Activated CD8-positive, alpha-beta memory T cell treated with anti-CD3 and anti-CD28 coated beads, Interleukin-2, amount 10 ng/mL, durations not matched to agents 7 days and 5 days (primary cell): ENCODE data around the gene ATXN7L3B. TPM values are rescaled to one million over a fixed set of nuclear protein-coding genes. Genes with fewer than 3 reads are reported as not detected.

ENCODE experiments used
- ATAC-seq: fragments of 150-1000 bp; cut with Tn5 transposase; one replicate; pipeline ENCODE4 v1.10.0; 2021; ENCODE audit warnings: moderate library complexity
- CTCF ChIA-PET: fragments of 350-600 bp; sonication (Branson Sonifier 250); formaldehyde crosslinking; loops from one replicate; lab custom pipeline; 2021; ENCODE audit warnings: antibody characterized with exemption; lab: Charles Lee
- DNase-seq: peaks from one replicate; pipeline ENCODE4 v3.0.0-alpha.2; 2020
- H3K27ac Mint-ChIP-seq: one replicate; pipeline ENCODE4 v1.8.0; 2021; ENCODE audit warnings: mild to moderate bottlenecking, mixed read lengths
- H3K27me3 Mint-ChIP-seq: one replicate; pipeline ENCODE4 v1.8.0; 2021; ENCODE audit warnings: mixed read lengths
- H3K36me3 Mint-ChIP-seq: one replicate; pipeline ENCODE4 v1.8.0; 2021; ENCODE audit warnings: mild to moderate bottlenecking, mixed read lengths
- H3K4me1 Mint-ChIP-seq: one replicate; pipeline ENCODE4 v1.8.0; 2021; ENCODE audit warnings: mixed read lengths
- H3K4me3 Mint-ChIP-seq: one replicate; pipeline ENCODE4 v1.8.0; 2021; ENCODE audit warnings: mild to moderate bottlenecking, moderate library complexity, mixed read lengths
- H3K9me3 Mint-ChIP-seq: one replicate; pipeline ENCODE4 v1.8.0; 2022; ENCODE audit warnings: low read depth, mixed read lengths
- total RNA-seq, 2 experiments: library from RNA; stranded (reverse); gene quantifications; one replicate each; pipeline ENCODE4 v1.2.3, GENCODE V29; 2021

ATXN7L3B gene
- total RNA-seq, 2 experiments from 2014 or later: 22.7 to 23.4 TPM

DNA sequence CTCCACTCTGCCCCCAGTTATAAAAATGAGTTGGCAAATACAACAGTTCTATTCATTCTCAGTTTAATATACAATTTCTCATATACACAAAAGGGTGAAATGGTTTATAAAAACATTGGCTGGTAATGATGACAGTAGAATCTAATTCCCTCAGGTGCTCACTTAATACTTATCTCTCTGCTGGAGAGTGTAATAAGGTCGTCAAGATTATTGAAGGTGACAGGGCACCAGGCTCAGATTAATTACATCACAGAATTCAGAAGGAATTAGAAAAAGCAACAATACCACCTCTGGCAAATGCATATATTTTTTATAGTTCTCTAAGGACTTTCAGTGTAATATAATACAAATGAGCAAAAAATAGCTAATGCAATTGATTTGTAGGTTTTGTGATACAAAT, 42.3 kb downstream of the ATXN7L3B start:
- ATAC-seq (no peak), DNase-seq (no peak)
- H3K36me3 Mint-ChIP-seq: no peaks in the 10 kb centered on the region
- no peak overlapping the region for H3K27ac Mint-ChIP-seq
- H3K4me3 Mint-ChIP-seq: no peak overlapping the region
- no peaks in the 10 kb centered on the region for H3K9me3 Mint-ChIP-seq
- no peaks in the 10 kb centered on the region for H3K4me1 Mint-ChIP-seq
- CTCF ChIA-PET: no interaction called here
- peaks cover 5% of the 10 kb centered on the region for H3K27me3 Mint-ChIP-seq

- ATAC-seq (no peak), DNase-seq (no peak)
- no peak overlapping the region for H3K27ac Mint-ChIP-seq
- no peaks in the 10 kb centered on the region for H3K36me3 Mint-ChIP-seq
- H3K9me3 Mint-ChIP-seq: no peaks in the 10 kb centered on the region
- H3K27me3 Mint-ChIP-seq: peaks cover 5% of the 10 kb centered on the region
- CTCF ChIA-PET: no interaction called here
- H3K4me1 Mint-ChIP-seq: no peaks in the 10 kb centered on the region
- no peak overlapping the region for H3K4me3 Mint-ChIP-seq
Observed at GRCh38 chr12:74581439-74581838, 43.8 kb downstream of the ATXN7L3B start.

GRCh38 chr12:74584483-74585062, 46.9 kb downstream of the ATXN7L3B start:
- Mint-ChIP-seq H3K4me3 (no peak overlapping the region), H3K27me3 (no peaks in the 10 kb centered on the region), H3K27ac (no peak overlapping the region), H3K4me1 (no peaks in the 10 kb centered on the region), H3K9me3 (no peaks in the 10 kb centered on the region), H3K36me3 (no peaks in the 10 kb centered on the region)
- DNase-seq: no peak
- CTCF ChIA-PET: no interaction called here
- ATAC-seq: no peak

GRCh38 chr12:74586251-74586650, 48.6 kb downstream of the ATXN7L3B start:
- CTCF ChIA-PET: interaction anchor here (0.6 kb wide), 1 partner anchor 90 kb away, joined by 3 read pairs; no protein-coding TSS in a partner anchor
- Mint-ChIP-seq H3K36me3 (no peaks in the 10 kb centered on the region), H3K27ac (no peak overlapping the region), H3K27me3 (no peaks in the 10 kb centered on the region), H3K4me3 (no peak overlapping the region), H3K9me3 (no peaks in the 10 kb centered on the region), H3K4me1 (no peaks in the 10 kb centered on the region)
- DNase-seq (no peak), ATAC-seq (no peak)
